ENCODE measurements around the gene RAB11FIP3. TPM values are rescaled to one million over a fixed set of nuclear protein-coding genes. Genes with fewer than 3 reads are reported as not detected.
"Not testable (repeated sequence)": the region's sequence is repeated elsewhere in the genome, so short reads cannot be mapped to it uniquely, and the experiment has no call there.

Gene RAB11FIP3
- polyA plus RNA-seq, 1 donor = 127 TPM

GRCh38 chr16:387761-388666 lies 37.4 kb upstream of the RAB11FIP3 start:
- not testable (repeated sequence) for DNase-seq

- no peak for DNase-seq
Measured at GRCh38 chr16:389352-389751, 36.1 kb upstream of the RAB11FIP3 start.

GRCh38 chr16:391885-392335 lies 33.5 kb upstream of the RAB11FIP3 start:
- DNase-seq = no peak

GRCh38 chr16:392450-393030 lies 32.9 kb upstream of the RAB11FIP3 start:
- DNase-seq = no peak

GRCh38 chr16:396199-396598 lies 29.2 kb upstream of the RAB11FIP3 start:
- no peak for DNase-seq

DNA sequence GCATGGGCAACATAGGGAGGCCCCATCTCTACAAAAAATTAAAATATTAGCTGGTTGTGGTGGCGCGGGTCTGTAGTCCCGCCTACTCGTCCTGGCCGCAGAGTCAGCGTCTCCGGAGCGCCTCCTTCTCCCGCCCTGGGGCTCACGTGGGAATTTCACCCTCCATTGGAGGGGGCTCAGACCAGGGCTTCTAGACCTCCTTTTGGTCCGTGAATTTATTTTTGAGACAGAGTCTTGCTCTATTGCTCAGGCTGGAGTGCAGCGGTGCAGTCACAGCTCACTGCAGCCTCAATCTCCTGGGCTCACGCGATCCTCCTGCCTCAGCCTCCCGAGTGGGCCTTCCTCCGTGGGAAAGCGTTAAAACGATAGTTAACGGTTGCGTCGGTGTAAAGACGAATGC lies 28.8 kb upstream of the RAB11FIP3 start:
- no peak for DNase-seq

DNA sequence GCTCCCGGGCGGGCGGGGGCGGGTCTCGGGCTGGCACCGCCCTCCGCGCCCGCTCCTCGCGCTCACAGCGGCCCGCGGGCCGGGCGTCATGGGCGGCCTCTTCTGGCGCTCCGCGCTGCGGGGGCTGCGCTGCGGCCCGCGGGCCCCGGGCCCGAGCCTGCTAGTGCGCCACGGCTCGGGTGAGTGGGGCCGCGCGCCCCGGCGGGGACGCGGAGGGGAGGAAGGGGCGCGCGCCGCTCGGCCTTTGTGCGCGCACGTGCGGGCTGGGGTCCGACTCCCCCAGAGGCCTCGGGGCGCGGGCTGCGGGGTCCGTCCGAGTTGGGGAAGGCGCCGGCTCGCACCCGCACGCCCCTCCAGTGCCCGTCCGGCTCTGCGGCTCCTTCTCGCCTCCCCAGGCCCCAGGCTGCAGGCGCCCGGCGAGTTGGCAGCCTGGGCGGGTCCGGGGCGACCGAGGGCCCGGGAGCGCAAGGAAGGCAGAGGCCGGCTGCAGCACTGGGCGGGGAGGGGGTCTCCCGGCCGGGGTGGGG lies 28.3 kb upstream of the RAB11FIP3 start, which contains the start of gene NME4:
NME4 (plus strand) TSS at position 65 of the 527 bp plus-strand sequence; CDS start at position 89, 24 bp downstream.
- DNase-seq = no peak

GRCh38 chr16:397736-398332 lies 27.6 kb upstream of the RAB11FIP3 start:
- no peak for DNase-seq

DNA sequence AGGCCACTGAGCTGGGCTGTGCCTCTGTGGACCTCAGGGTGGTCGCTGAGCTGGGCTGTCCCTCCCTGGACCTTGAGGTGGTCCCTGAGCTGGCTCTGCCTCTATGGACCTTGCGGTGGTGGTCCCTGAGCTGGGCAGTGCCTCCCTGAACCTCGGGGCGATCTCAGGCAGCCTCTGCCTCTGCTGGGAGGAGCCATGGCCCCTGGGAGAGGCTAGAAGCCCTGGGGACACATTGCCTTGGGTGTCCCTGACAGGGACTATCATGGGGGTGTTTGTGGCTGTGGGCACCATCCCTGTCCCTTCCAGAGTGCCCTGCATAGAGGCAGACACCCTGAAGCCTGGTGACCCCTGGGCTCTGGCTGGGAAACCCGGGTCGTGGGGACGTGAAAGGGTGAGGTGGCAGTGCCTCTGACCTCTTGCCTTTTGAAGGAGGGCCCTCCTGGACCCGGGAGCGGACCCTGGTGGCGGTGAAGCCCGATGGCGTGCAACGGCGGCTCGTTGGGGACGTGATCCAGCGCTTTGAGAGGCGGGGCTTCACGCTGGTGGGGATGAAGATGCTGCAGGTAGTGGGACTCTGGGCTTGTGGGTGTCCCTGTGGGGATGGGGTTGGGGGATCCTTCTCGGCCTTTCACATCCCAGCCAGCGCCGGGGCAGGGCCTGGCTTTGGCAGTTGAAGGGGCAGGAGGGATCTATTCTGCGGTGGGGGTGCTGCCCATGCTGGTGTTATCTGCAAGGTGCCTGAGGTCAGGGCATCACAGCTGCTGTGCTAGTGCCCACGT lies 26.7 kb upstream of the RAB11FIP3 start:
- no peak for DNase-seq

- no peak for DNase-seq
Measured at GRCh38 chr16:399340-400019, 26.0 kb upstream of the RAB11FIP3 start.

- no peak for DNase-seq
Measured at GRCh38 chr16:400061-400591, 25.3 kb upstream of the RAB11FIP3 start.

DNA sequence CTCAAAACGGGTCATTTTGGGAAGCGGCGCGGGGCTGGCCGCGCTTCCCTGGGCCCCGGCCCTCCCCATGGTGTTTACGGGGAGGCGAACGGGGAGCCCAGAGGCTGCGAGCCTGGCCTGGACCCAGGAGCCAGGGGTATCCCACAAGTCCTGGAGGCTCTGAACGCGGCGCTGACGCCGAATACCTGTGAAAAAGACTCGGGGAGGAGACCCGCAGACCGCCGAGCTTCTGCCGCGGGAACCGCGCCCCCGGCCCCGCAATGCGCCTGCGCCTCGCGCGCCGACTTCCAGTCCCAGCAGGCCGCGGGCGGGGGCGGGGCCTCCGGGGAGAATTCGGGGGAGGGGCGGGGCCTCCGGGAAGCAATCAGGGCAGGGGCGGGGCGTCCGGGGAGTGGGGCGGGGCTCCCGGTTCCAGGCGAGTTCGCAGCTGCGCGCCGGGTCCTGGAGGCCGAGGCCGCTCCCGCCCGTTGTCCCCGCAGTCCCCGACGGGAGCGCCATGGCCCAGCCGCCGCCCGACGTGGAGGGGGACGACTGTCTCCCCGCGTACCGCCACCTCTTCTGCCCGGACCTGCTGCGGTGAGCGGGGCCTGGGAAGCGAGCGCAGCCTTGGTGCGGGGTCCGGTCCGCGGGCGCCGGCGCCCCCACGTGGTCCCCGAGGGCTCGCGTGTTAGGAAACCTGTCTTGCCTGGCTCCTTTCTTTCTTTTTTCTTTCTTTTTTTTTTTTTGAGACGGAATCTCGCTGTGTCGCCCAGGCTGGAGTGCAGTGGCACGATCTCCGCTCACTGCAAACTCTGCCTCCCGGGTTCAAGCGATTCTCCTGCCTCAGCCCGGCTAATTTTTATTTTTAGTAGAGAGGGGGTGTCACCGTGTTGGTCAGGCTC lies 23.7 kb upstream of the RAB11FIP3 start, which contains the start of gene DECR2:
DECR2 (plus strand) TSS at position 418 of the 881 bp plus-strand sequence; CDS start at position 497, 79 bp downstream.
- peak; percentile 91 for DNase-seq

GRCh38 chr16:404971-405486 lies 20.4 kb upstream of the RAB11FIP3 start:
- DNase-seq = no peak

DNA sequence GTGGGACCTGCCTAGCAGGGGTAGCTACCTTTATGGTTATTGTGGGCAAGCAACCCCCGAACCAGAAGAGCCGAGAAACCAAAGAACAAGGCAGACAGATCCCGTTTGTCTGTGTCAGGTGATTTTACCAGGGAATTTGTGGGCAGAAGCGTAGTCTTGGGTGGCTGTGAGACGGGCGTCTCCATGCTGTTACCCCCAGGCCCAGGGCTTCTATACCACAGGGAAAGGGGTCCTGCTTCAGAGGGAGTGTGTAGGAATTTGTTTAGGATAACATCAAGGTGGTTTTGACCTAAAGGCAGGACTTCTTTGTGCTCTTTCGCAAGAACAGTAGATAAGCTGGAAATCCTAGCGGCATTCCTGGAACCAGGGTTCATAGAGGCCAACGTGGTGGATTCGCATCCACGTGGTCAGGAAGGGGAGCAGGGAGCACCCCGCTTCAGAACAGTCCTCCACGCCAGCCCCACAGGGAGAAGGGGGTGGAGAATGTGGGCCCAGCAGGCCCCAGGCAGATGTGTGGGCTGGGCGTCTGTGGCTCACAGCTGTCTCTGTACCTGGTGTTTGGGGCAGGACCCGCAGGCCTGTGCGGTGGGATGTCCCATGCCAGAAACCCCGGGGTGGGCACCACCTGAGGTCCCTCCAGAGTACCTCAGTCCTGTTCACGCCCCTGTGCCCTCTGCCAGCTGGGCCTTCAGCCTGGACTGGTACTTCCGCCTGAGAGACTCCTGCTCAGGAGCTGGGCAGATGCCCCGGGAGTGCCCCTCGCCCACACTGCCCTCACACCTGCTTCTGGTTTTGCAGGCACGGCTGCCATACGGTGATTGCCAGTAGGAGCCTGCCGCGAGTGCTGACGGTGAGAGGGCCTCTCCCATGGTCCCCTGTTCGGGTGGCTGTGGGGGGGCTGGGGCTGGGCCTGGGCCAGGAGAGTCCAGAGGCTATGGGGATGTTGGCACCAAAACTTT lies 19.6 kb upstream of the RAB11FIP3 start:
- DNase-seq = no peak

GRCh38 chr16:407253-407652 lies 18.2 kb upstream of the RAB11FIP3 start:
- no peak for DNase-seq

- DNase-seq = no peak
Measured at GRCh38 chr16:410516-411178, 14.8 kb upstream of the RAB11FIP3 start.

DNA sequence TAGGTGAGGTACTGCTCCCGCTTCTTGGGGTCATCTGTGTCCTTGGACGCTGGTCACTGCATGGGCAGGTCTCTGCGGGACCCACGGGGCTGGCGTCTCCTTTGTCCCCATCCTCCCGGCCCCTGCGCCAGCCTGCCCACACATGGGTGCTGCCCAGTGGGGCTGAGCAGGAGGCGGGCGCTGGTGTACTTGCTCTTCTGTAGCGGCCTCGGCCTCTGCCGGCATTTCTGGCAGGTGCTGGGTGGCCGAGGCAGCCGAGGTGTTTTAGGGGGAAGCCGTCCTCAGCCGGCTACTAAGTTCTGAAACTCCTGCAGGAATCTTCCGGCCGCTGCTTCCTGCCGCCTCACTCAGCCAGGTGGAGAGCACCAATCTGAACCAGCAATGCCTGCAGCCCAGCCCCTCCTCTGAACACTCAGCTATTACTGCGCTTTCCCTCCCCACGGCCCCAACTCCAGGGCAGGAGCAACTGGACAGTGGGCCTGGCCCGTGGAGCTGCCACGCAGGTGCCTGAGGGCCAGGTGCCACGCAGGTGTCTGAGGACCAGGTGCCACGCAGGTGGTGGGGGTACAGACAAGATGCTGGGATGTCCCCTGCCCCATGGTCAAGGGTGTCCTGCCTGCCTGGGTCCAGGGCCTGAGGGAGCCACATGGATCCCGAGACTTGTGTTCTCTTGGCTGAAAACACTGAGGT lies 13.7 kb upstream of the RAB11FIP3 start:
- no peak for DNase-seq

Data from left kidney (tissue), 2 donors.